ENCODE data around the gene CXCR4. TPM values are rescaled to one million over a fixed set of nuclear protein-coding genes. Genes with fewer than 3 reads are reported as not detected.

Gene CXCR4
- total RNA-seq, 4 donors from 2014 or later, result 3.9 to 10.0 (median 8.3) TPM

GRCh38 chr2:136067897-136068580 is 49.9 kb downstream of the CXCR4 start:
- DNase-seq (ENCODE audit: low spot score in 2 of 2), result no peak
- H3K4me3 ChIP-seq (ENCODE audit: low read depth, poor library complexity, severe bottlenecking), result no peak overlapping the region
- intact Hi-C loops (cut with DNase I; ENCODE audit: low total_unique reads), result no loop called here
- WGBS, 2 donors, result 48 to 61% methylated on average over 11 of the region's 11 CpGs
- TF ChIP-seq, protein P1, sequence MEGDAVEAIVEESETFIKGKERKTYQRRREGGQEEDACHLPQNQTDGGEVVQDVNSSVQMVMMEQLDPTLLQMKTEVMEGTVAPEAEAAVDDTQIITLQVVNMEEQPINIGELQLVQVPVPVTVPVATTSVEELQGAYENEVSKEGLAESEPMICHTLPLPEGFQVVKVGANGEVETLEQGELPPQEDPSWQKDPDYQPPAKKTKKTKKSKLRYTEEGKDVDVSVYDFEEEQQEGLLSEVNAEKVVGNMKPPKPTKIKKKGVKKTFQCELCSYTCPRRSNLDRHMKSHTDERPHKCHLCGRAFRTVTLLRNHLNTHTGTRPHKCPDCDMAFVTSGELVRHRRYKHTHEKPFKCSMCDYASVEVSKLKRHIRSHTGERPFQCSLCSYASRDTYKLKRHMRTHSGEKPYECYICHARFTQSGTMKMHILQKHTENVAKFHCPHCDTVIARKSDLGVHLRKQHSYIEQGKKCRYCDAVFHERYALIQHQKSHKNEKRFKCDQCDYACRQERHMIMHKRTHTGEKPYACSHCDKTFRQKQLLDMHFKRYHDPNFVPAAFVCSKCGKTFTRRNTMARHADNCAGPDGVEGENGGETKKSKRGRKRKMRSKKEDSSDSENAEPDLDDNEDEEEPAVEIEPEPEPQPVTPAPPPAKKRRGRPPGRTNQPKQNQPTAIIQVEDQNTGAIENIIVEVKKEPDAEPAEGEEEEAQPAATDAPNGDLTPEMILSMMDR (IDR thresholded peaks at IDR 0.05), result no peak
- TF ChIP-seq POLR2A (IDR thresholded peaks at IDR 0.05), result no peak

- intact Hi-C loops (cut with DNase I; ENCODE audit: low total_unique reads), result no loop called here
- DNase-seq (ENCODE audit: low spot score in 2 of 2), result no peak
- no peak overlapping the region for H3K4me3 ChIP-seq (ENCODE audit: low read depth, poor library complexity, severe bottlenecking)
- 66 to 68% methylated on average over 10 of the region's 10 CpGs for WGBS, 2 donors
- TF ChIP-seq, protein P1 (IDR thresholded peaks at IDR 0.05), result no peak
- no peak for TF ChIP-seq POLR2A (IDR thresholded peaks at IDR 0.05)
Observed at GRCh38 chr2:136067459-136067858, 50.5 kb downstream of the CXCR4 start.

DNA sequence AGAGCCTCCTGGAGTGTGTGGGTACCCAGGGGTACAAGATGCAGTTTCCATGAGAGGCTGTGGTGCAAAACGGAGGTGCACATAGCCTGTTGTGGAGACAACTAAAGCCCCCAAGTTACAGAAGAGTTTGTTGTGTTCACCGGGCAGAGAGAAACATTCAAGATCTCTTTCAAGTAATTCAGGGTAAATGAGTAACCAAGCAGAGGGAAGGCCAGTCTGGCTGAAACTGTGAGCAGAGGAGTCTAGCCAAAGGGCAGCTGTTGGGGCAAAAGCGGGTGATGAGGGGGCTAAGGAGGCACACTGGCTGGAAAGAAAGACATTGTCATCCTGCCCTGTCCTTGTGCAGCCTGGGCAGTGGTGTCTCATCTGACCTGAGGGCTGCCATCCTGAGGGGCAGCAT is 52.0 kb downstream of the CXCR4 start:
- H3K4me3 ChIP-seq (ENCODE audit: low read depth, poor library complexity, severe bottlenecking), result no peak overlapping the region
- intact Hi-C loops (cut with DNase I; ENCODE audit: low total_unique reads), result no loop called here
- DNase-seq (ENCODE audit: low spot score in 2 of 2), result no peak
- TF ChIP-seq POLR2A (IDR thresholded peaks at IDR 0.05), result no peak
- TF ChIP-seq, protein P1 (IDR thresholded peaks at IDR 0.05), result no peak
- WGBS, 2 donors, result 85 to 89% methylated on average over 3 of the region's 3 CpGs

DNA sequence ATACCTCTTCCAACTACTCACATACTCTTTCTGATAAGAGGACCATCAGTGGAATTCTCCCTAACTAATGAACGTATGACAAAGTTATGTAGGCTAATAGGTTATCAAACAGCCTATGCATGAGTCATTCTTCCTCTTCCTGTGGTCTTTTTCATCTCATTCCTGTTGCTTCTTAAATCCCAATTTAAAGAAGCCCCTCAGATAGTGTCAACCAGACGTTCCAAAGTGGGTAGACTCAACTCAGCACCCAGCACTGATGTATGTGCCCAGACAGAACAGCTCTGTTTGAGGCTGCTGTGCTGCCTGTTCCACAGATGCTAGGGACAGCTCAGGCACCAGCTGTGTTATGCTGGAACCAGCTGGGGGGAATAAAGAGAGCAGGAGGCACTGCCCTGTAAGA is 52.6 kb downstream of the CXCR4 start:
- 56 to 58% methylated on average over 2 of the region's 2 CpGs for WGBS, 2 donors
- DNase-seq (ENCODE audit: low spot score in 2 of 2), result no peak
- H3K4me3 ChIP-seq (ENCODE audit: low read depth, poor library complexity, severe bottlenecking), result no peak overlapping the region
- no peak for TF ChIP-seq POLR2A (IDR thresholded peaks at IDR 0.05)
- TF ChIP-seq, protein P1 (IDR thresholded peaks at IDR 0.05), result no peak
- intact Hi-C loops (cut with DNase I; ENCODE audit: low total_unique reads), result no loop called here

Other genes starting within 250 kb of the CXCR4 start
- 1 to 10 TPM; 4.5 to 8.5 (median 6.0) TPM for gene MCM6, start 241.7 kb downstream of the CXCR4 start, total RNA-seq
- 10 to 100 TPM; 58.7 to 73.6 (median 65.7) TPM for gene DARS1, start 132.5 kb downstream of the CXCR4 start, total RNA-seq